HepG2 (cell line): ENCODE data around the gene SLC26A2. TPM values are rescaled to one million over a fixed set of nuclear protein-coding genes. Genes with fewer than 3 reads are reported as not detected.

ENCODE experiments used
- ATAC-seq: fragments of 200-7000 bp; cut with Tn5 transposase; 3 replicates; pipeline ENCODE4 v1.9.1; 2020; ENCODE audit warnings: mild to moderate bottlenecking, moderate library complexity
- BruUV-seq: library from RNA; stranded (reverse); fragments of 400-500 nt; replicated peaks from 2 replicates; lab custom pipeline; 2021; lab: Mats Ljungman, UMichigan
- CTCF ChIA-PET: fragments of 300-600 bp; formaldehyde crosslinking; extraction: SDS; loops from one replicate; lab custom pipeline; 2021; ENCODE audit warnings: low total read pairs, inconsistent platforms, low intra/inter-chr PET ratio; lab: Yijun Ruan, JAX
- POLR2A ChIA-PET: fragments of 350-600 bp; sonication (Branson Sonifier 250); formaldehyde crosslinking; loops from one replicate; lab custom pipeline; 2020; ENCODE audit warnings: antibody characterized with exemption, inconsistent platforms; lab: Yijun Ruan, JAX
- DNase-seq: peaks from one replicate; pipeline ENCODE4 v3.0.0-alpha.2; 2015; ENCODE audit warnings: low spot score
- FAIRE-seq: peaks from 3 replicates; lab custom pipeline; 2011; peaks lifted over from hg19 to GRCh38; lab: Jason Lieb, UNC
- H2AFZ ChIP-seq: one replicate; pipeline ENCODE4 v1.6.1; 2011; ENCODE audit warnings: low read length, inconsistent platforms
- H3K27ac ChIP-seq: fragments of 300-600 bp; 3 replicates; pipeline ENCODE4 v1.8.0; 2011; ENCODE audit warnings: mixed run types, mild to moderate bottlenecking, mixed read lengths, low read length, inconsistent platforms; ENCODE audit not compliant: insufficient read depth; ENCODE audit errors: extremely low read length
- H3K27me3 ChIP-seq, 2 experiments: fragments of 200-600 bp in 1 of 2; 2 replicates in 1 of 2; 3 replicates in 1 of 2; pipeline versions ENCODE4 v1.6.0 to v1.8.0; 2011; ENCODE audit warnings: low read length in 2 of 2, mild to moderate bottlenecking in 2 of 2, moderate library complexity in 2 of 2, inconsistent platforms in 1 of 2; ENCODE audit not compliant: insufficient read depth in 2 of 2, control insufficient read depth in 1 of 2
- H3K36me3 ChIP-seq, 2 experiments: fragments of 200-600 bp in 1 of 2; replicated peaks in 1 of 2; 2 replicates in 1 of 2; 3 replicates in 1 of 2; pipeline versions ENCODE4 v1.5.1 to v1.8.0; 2011; ENCODE audit warnings: low read length in 2 of 2, inconsistent platforms in 1 of 2; ENCODE audit not compliant: insufficient read depth in 2 of 2, control insufficient read depth in 1 of 2
- H3K4me1 ChIP-seq: 2 replicates; pipeline ENCODE4 v1.5.1; 2012; ENCODE audit warnings: low read length, inconsistent platforms; ENCODE audit not compliant: insufficient read depth
- H3K4me2 ChIP-seq: 2 replicates; pipeline ENCODE4 v1.6.0; 2011; ENCODE audit warnings: low read depth, low read length, inconsistent platforms
- H3K4me3 ChIP-seq, 3 experiments: fragments of 200-600 bp in 1 of 3; sonication (generic), shearing (Covaris generic) in 1 of 3; replicated peaks in 1 of 3; 2 replicates each; pipeline ENCODE4 v1.5.1; 2011 to 2016; ENCODE audit warnings: low read length in 3 of 3, inconsistent platforms in 2 of 3, low read depth in 2 of 3, mild to moderate bottlenecking in 2 of 3, control low read depth in 1 of 3, mixed read lengths in 1 of 3; ENCODE audit not compliant: insufficient read depth in 1 of 3
- H3K79me2 ChIP-seq: one replicate; pipeline ENCODE4 v1.6.1; 2011; ENCODE audit warnings: low read length, inconsistent platforms; ENCODE audit not compliant: insufficient read depth
- H3K9ac ChIP-seq: 2 replicates; pipeline ENCODE4 v1.6.0; 2011; ENCODE audit warnings: mild to moderate bottlenecking, low read depth, low read length, inconsistent platforms; ENCODE audit not compliant: insufficient read depth
- H3K9me3 ChIP-seq: 2 replicates; pipeline ENCODE4 v1.5.1; 2012; ENCODE audit warnings: mild to moderate bottlenecking, low read length
- H4K20me1 ChIP-seq: 2 replicates; pipeline ENCODE4 v1.6.0; 2011; ENCODE audit warnings: inconsistent platforms, mild to moderate bottlenecking, low read length, moderate library complexity; ENCODE audit not compliant: insufficient read depth
- MAF1 ChIP-seq: sonication (generic); formaldehyde crosslinking; IDR thresholded peaks from 2 replicates; pipeline ENCODE4 v1.5.0; 2020; ENCODE audit warnings: missing genetic modification reagents, borderline replicate concordance
- NFKB2 ChIP-seq: sonication (generic); formaldehyde crosslinking; IDR thresholded peaks from 2 replicates; pipeline ENCODE4 v1.4.0; 2020; ENCODE audit warnings: missing genetic modification reagents, borderline replicate concordance
- POGZ ChIP-seq: sonication (generic); formaldehyde crosslinking; IDR thresholded peaks from 2 replicates; pipeline ENCODE4 v1.4.0; 2020; ENCODE audit warnings: mild to moderate bottlenecking, missing genetic modification reagents
- TBL1XR1 ChIP-seq: fragments of 150-350 bp; IDR thresholded peaks from 2 replicates; pipeline ENCODE4 v1.6.1; 2014; ENCODE audit warnings: borderline replicate concordance, low read length; ENCODE audit not compliant: partially characterized antibody
- ZBTB44 ChIP-seq: sonication (generic); formaldehyde crosslinking; IDR thresholded peaks from 2 replicates; pipeline ENCODE4 v1.4.0; 2020; ENCODE audit warnings: missing genetic modification reagents
- ZFP1 ChIP-seq: IDR thresholded peaks from 2 replicates; pipeline ENCODE4 v1.6.1; 2016
- ZNF263 ChIP-seq: sonication (generic); formaldehyde crosslinking; IDR thresholded peaks from 2 replicates; pipeline ENCODE4 v1.4.0; 2020; ENCODE audit warnings: missing genetic modification reagents
- ZNF326 ChIP-seq: sonication (generic); formaldehyde crosslinking; IDR thresholded peaks from 2 replicates; pipeline ENCODE4 v1.4.0; 2020; ENCODE audit warnings: missing genetic modification reagents, borderline replicate concordance
- ZNF367 ChIP-seq: sonication (generic); formaldehyde crosslinking; IDR thresholded peaks from 2 replicates; pipeline ENCODE4 v1.4.0; 2020; ENCODE audit warnings: missing genetic modification reagents, borderline replicate concordance
- ZNF747 ChIP-seq: sonication (generic); formaldehyde crosslinking; IDR thresholded peaks from 2 replicates; pipeline ENCODE4 v1.8.1; 2023; ENCODE audit warnings: missing genetic modification reagents, mild to moderate bottlenecking, borderline replicate concordance
- ZNF761 ChIP-seq: sonication (generic); formaldehyde crosslinking; conservative IDR thresholded peaks from 2 replicates; pipeline ENCODE4 v1.4.0; 2020; ENCODE audit warnings: mild to moderate bottlenecking, missing genetic modification reagents
- ZSCAN29 ChIP-seq: sonication (generic); formaldehyde crosslinking; conservative IDR thresholded peaks from 2 replicates; pipeline ENCODE4 v1.4.0; 2020; ENCODE audit warnings: mild to moderate bottlenecking, missing genetic modification reagents
- WGBS: methylation state at CpG from one replicate; pipeline ENCODE4 v1.1.6; 2017; ENCODE audit warnings: low lambda C conversion rate; 5-methylcytosine and 5-hydroxymethylcytosine counted together
- in situ Hi-C: cut with HindIII; loops from 2 replicates; pipeline ENCODE4 v1.10.0; 2017; ENCODE audit warnings: low pct_unique_long_range_greater_than_20kb; ENCODE audit not compliant: extremely low pct_ligation_motif_present
- intact Hi-C: fragments of 100-400 bp; cut with micrococcal nuclease; formaldehyde crosslinking; loops from one replicate; pipeline ENCODE4 v1.10.0; 2022; ENCODE audit not compliant: unreplicated experiment
- polyA plus RNA-seq, 8 experiments: library from polyadenylated mRNA; depleted of rRNA in 3 of 8; stranded (reverse) in 7 of 8; unstranded in 1 of 8; fragments of >200 nt; fragmentation: Illumina TruSeq in 4 of 8; extraction: Trizol in 4 of 8; gene quantifications; 2 replicates each; pipeline versions ENCODE4 v1.2.1 to v1.2.3, GENCODE V29; 2011 to 2016; ENCODE audit warnings: low read depth in 4 of 8, missing spikeins in 1 of 8, mixed read lengths in 1 of 8; ENCODE audit not compliant: insufficient read depth in 1 of 8
- total RNA-seq, 5 experiments: library from RNA; depleted of rRNA; stranded (reverse); fragments of >200 nt; fragmentation: Illumina TruSeq; extraction: Trizol; gene quantifications; 2 replicates each; pipeline ENCODE4 v1.2.3, GENCODE V29; 2016; ENCODE audit warnings: low read depth in 1 of 5
- TF ChIP-seq, protein P1 (sequence below): sonication (generic); formaldehyde crosslinking; conservative IDR thresholded peaks from 2 replicates; pipeline ENCODE4 v1.8.1; 2023; ENCODE audit warnings: missing genetic modification reagents

Gene SLC26A2
- total and polyA plus RNA-seq, 2 of the 13 experiments (the other 11 are each of a cell fraction or from before 2014, with no cell fraction given): 2.2 to 7.9 TPM

GRCh38 chr5:149913436-149914419 lies 46.8 kb upstream of the SLC26A2 start:
- H4K20me1 ChIP-seq: no peaks in the 10 kb centered on the region
- H3K9ac ChIP-seq: no peak overlapping the region
- H3K4me3 ChIP-seq: no peak overlapping the region
- intact Hi-C loops (no loop called here), in situ Hi-C loops (no loop called here)
- no TSS peak for BruUV-seq
- TF ChIP-seq ZNF326 (CRISPR knock-in tag) (no peak), ZNF747 (CRISPR knock-in tag) (no peak), MAF1 (CRISPR knock-in tag) (no peak)
- H3K27ac ChIP-seq: no peak overlapping the region
- no peaks in the 10 kb centered on the region for H3K4me1 ChIP-seq
- WGBS: 21% methylated on average over 7 of the region's 7 CpGs
- no peaks in the 10 kb centered on the region for H3K79me2 ChIP-seq
- ChIA-PET POLR2A (no interaction called here), CTCF (no interaction called here)
- FAIRE-seq (no peak), ATAC-seq (no peak), DNase-seq (no peak)
- peaks cover 0 to 3% of the 10 kb centered on the region in 2 experiments; a peak in 2 of 5 replicates for H3K27me3 ChIP-seq
- no peak overlapping the region for H2AFZ ChIP-seq
- H3K36me3 ChIP-seq: no peaks in the 10 kb centered on the region
- H3K4me2 ChIP-seq: no peak overlapping the region
- no peaks in the 10 kb centered on the region for H3K9me3 ChIP-seq

- no peaks in the 10 kb centered on the region for H3K9me3 ChIP-seq
- CTCF ChIA-PET: no interaction called here
- no peak overlapping the region for H3K4me3 ChIP-seq
- intact Hi-C loops: no loop called here
- FAIRE-seq: no peak
- no peak for TF ChIP-seq ZBTB44 (CRISPR knock-in tag)
- TF ChIP-seq, protein P1, sequence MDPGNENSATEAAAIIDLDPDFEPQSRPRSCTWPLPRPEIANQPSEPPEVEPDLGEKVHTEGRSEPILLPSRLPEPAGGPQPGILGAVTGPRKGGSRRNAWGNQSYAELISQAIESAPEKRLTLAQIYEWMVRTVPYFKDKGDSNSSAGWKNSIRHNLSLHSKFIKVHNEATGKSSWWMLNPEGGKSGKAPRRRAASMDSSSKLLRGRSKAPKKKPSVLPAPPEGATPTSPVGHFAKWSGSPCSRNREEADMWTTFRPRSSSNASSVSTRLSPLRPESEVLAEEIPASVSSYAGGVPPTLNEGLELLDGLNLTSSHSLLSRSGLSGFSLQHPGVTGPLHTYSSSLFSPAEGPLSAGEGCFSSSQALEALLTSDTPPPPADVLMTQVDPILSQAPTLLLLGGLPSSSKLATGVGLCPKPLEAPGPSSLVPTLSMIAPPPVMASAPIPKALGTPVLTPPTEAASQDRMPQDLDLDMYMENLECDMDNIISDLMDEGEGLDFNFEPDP (CRISPR knock-in tag): no peak
- no peak for TF ChIP-seq ZNF263 (CRISPR knock-in tag)
- TF ChIP-seq TBL1XR1: no peak
- no peak for TF ChIP-seq NFKB2 (CRISPR knock-in tag)
- no peak for TF ChIP-seq ZNF367
- no peak for TF ChIP-seq ZSCAN29 (CRISPR knock-in tag)
- no peak for TF ChIP-seq ZNF761 (CRISPR knock-in tag)
- no peak for TF ChIP-seq POGZ (CRISPR knock-in tag)
- no peak for TF ChIP-seq ZFP1 (CRISPR knock-in tag)
- TF ChIP-seq, all 625 proteins: peak for 0
- Histone ChIP-seq H3K4me2 (no peak overlapping the region), H3K27ac (no peak overlapping the region), H3K9ac (no peak overlapping the region), H3K27me3 (peaks cover 0 to 3% of the 10 kb centered on the region in 2 experiments; a peak in 2 of 5 replicates), H2AFZ (no peak overlapping the region), H3K79me2 (no peaks in the 10 kb centered on the region), H4K20me1 (no peaks in the 10 kb centered on the region), H3K4me1 (no peaks in the 10 kb centered on the region), H3K36me3 (no peaks in the 10 kb centered on the region)
- WGBS: 39% methylated on average over 6 of the region's 7 CpGs
- POLR2A ChIA-PET: no interaction called here
- in situ Hi-C loops: no loop called here
- ATAC-seq (no peak), DNase-seq (no peak)
- no TSS peak for BruUV-seq
Observed at GRCh38 chr5:149915392-149916260, 44.9 kb upstream of the SLC26A2 start.
